Caki2 (cell line): Measurements from ENCODE around the gene INPP5A. TPM values are rescaled to one million over a fixed set of nuclear protein-coding genes. Genes with fewer than 3 reads are reported as not detected.

Source experiments
- DNase-seq: peaks from one replicate; pipeline ENCODE4 v3.0.0-alpha.2; 2015; ENCODE audit warnings: low read depth
- in situ Hi-C: cut with HindIII; loops from 2 replicates; pipeline ENCODE4 v1.10.0; 2016; ENCODE audit warnings: low sequenced_read_pairs, low pct_unique_long_range_greater_than_20kb, mixed read lengths
- total RNA-seq: library from RNA; depleted of rRNA; stranded (reverse); fragments of >200 nt; shearing (Covaris generic); gene quantifications from 2 replicates; pipeline ENCODE4 v1.2.3, GENCODE V29; 2014; ENCODE audit warnings: low replicate concordance

The INPP5A gene
- total RNA-seq, 1 experiment from 2014 or later: 21.2 TPM

GRCh38 chr10:132554991-132555647, 17.5 kb downstream of the INPP5A start:
- in situ Hi-C loops: no loop called here
- DNase-seq: no peak

GRCh38 chr10:132555648-132556575, 18.3 kb downstream of the INPP5A start:
- in situ Hi-C loops: no loop called here
- DNase-seq: no peak

GRCh38 chr10:132556994-132557441, 19.4 kb downstream of the INPP5A start:
- DNase-seq: no peak
- in situ Hi-C loops: no loop called here

- in situ Hi-C loops: no loop called here
- no peak for DNase-seq
Measured at GRCh38 chr10:132557696-132558515, 20.3 kb downstream of the INPP5A start.

GRCh38 chr10:132558516-132559413, 21.2 kb downstream of the INPP5A start:
- in situ Hi-C loops: no loop called here
- no peak for DNase-seq

- in situ Hi-C loops: no loop called here
- DNase-seq: no peak
Measured at GRCh38 chr10:132559538-132559937, 22.0 kb downstream of the INPP5A start.

GRCh38 chr10:132560241-132560731, 22.7 kb downstream of the INPP5A start:
- no peak for DNase-seq
- in situ Hi-C loops: no loop called here

- DNase-seq: no peak
- in situ Hi-C loops: no loop called here
Measured at GRCh38 chr10:132562177-132562915, 24.8 kb downstream of the INPP5A start.

GRCh38 chr10:132562916-132563456, 25.4 kb downstream of the INPP5A start:
- no peak for DNase-seq
- in situ Hi-C loops: no loop called here

GRCh38 chr10:132563485-132564248, 26.1 kb downstream of the INPP5A start:
- in situ Hi-C loops: no loop called here

GRCh38 chr10:132564249-132564605, 26.6 kb downstream of the INPP5A start:
- in situ Hi-C loops: no loop called here

More at GRCh38 chr10:132563485-132564248, 26.1 kb downstream of the INPP5A start:
- no peak for DNase-seq

GRCh38 chr10:132564690-132565089, 27.1 kb downstream of the INPP5A start:
- in situ Hi-C loops: no loop called here
- no peak for DNase-seq

More at GRCh38 chr10:132564249-132564605, 26.6 kb downstream of the INPP5A start:
- DNase-seq: no peak

GRCh38 chr10:132565516-132566209, 28.1 kb downstream of the INPP5A start:
- in situ Hi-C loops: no loop called here
- DNase-seq: no peak

GRCh38 chr10:132566892-132567291, 29.3 kb downstream of the INPP5A start:
- DNase-seq: no peak
- in situ Hi-C loops: no loop called here

GRCh38 chr10:132570265-132570664, 32.7 kb downstream of the INPP5A start:
- no peak for DNase-seq
- in situ Hi-C loops: no loop called here
